ENCODE data around the gene SHQ1. TPM values are rescaled to one million over a fixed set of nuclear protein-coding genes. Genes with fewer than 3 reads are reported as not detected.
A peak's percentile ranks its signal among the peaks of the same experiment; 100 is the strongest.

SHQ1 gene
- total RNA-seq, 4 donors from 2014 or later = 8.7 to 19.9 (median 12.4) TPM

GRCh38 chr3:72829701-72830100 lies 18.5 kb downstream of the SHQ1 start:
- Histone ChIP-seq H3K9me3 (no peaks in the 10 kb centered on the region), H3K27me3 (no peaks in the 10 kb centered on the region), H3K27ac (replicated peaks in 1 of 4) (no peak overlapping the region), H3K4me1 (no peaks in the 10 kb centered on the region), H3K36me3 (peaks cover 0 to 27% (median 10%) of the 10 kb centered on the region in 4 donors), H3K4me3 (no peak overlapping the region)
- no peak for TF ChIP-seq CTCF (IDR thresholded peaks at IDR 0.05)
- no peak for TF ChIP-seq POLR2AphosphoS5 (IDR thresholded peaks at IDR 0.05)
- no peak for TF ChIP-seq POLR2A (IDR thresholded peaks at IDR 0.05; ENCODE audit: low read depth)
- TF ChIP-seq EP300 (IDR thresholded peaks at IDR 0.05) = no peak
- intact Hi-C loops (cut with DNase I) = loop anchor here (10.0 kb wide), 1 partner anchor 1105 kb away; the partner anchor contains the start of gene EIF4E3
- no peak for DNase-seq (ENCODE audit: extremely low spot score)

GRCh38 chr3:72821161-72821781 lies 27.0 kb downstream of the SHQ1 start:
- H3K27ac ChIP-seq (replicated peaks in 1 of 4) = peak overlapping the region in 1 of 4 donors; percentile 44
- H3K27me3 ChIP-seq = no peaks in the 10 kb centered on the region
- DNase-seq (ENCODE audit: extremely low spot score) = no peak
- intact Hi-C loops (cut with DNase I) = loop anchor here (2.0 to 10.0 kb wide), 2 partner anchors 944 to 1096 kb away; partner anchors contain the start of gene EIF4E3
- H3K4me1 ChIP-seq = peaks cover 23 to 37% (median 26%) of the 10 kb centered on the region in 4 donors
- TF ChIP-seq POLR2A (IDR thresholded peaks at IDR 0.05; ENCODE audit: low read depth) = no peak
- no peak for TF ChIP-seq CTCF (IDR thresholded peaks at IDR 0.05)
- TF ChIP-seq EP300 (IDR thresholded peaks at IDR 0.05) = no peak
- TF ChIP-seq POLR2AphosphoS5 (IDR thresholded peaks at IDR 0.05) = peak in 1 of 2 donors; percentile 8
- H3K4me3 ChIP-seq = no peak overlapping the region
- no peaks in the 10 kb centered on the region for H3K9me3 ChIP-seq
- 47% methylated on average over 8 of the region's 8 CpGs for WGBS
- H3K36me3 ChIP-seq = peaks cover 0 to 17% (median 7%) of the 10 kb centered on the region in 4 donors

- Histone ChIP-seq H3K27ac (replicated peaks in 1 of 4) (peak overlapping the region in 1 of 4 donors; percentile 44), H3K4me1 (peaks cover 23 to 37% (median 26%) of the 10 kb centered on the region in 4 donors), H3K9me3 (no peaks in the 10 kb centered on the region), H3K4me3 (no peak overlapping the region), H3K27me3 (no peaks in the 10 kb centered on the region), H3K36me3 (peaks cover 0 to 17% (median 7%) of the 10 kb centered on the region in 4 donors)
- intact Hi-C loops (cut with DNase I) = loop anchor here (2.0 to 10.0 kb wide), 2 partner anchors 944 to 1096 kb away; partner anchors contain the start of gene EIF4E3
- DNase-seq (ENCODE audit: extremely low spot score) = no peak
- TF ChIP-seq POLR2AphosphoS5 (IDR thresholded peaks at IDR 0.05) = no peak
- TF ChIP-seq POLR2A (IDR thresholded peaks at IDR 0.05; ENCODE audit: low read depth) = no peak
Observed at GRCh38 chr3:72820415-72820814, 27.8 kb downstream of the SHQ1 start.

GRCh38 chr3:72818905-72819304 lies 29.3 kb downstream of the SHQ1 start:
- Histone ChIP-seq H3K9me3 (no peaks in the 10 kb centered on the region), H3K27ac (replicated peaks in 1 of 4) (no peak overlapping the region), H3K4me1 (peaks cover 23 to 37% (median 26%) of the 10 kb centered on the region in 4 donors), H3K27me3 (no peaks in the 10 kb centered on the region), H3K36me3 (peaks cover 0 to 12% (median 5%) of the 10 kb centered on the region in 4 donors), H3K4me3 (no peak overlapping the region)
- 86% methylated on average over 1 of the region's 1 CpG for WGBS
- DNase-seq (ENCODE audit: extremely low spot score) = no peak
- intact Hi-C loops (cut with DNase I) = no loop called here
- no peak for TF ChIP-seq EP300 (IDR thresholded peaks at IDR 0.05)
- no peak for TF ChIP-seq POLR2AphosphoS5 (IDR thresholded peaks at IDR 0.05)
- no peak for TF ChIP-seq CTCF (IDR thresholded peaks at IDR 0.05)
- no peak for TF ChIP-seq POLR2A (IDR thresholded peaks at IDR 0.05; ENCODE audit: low read depth)

- H3K36me3 ChIP-seq = peaks cover 0 to 7% (median 3%) of the 10 kb centered on the region in 4 donors
- H3K9me3 ChIP-seq = no peaks in the 10 kb centered on the region
- no peak for DNase-seq (ENCODE audit: extremely low spot score)
- H3K27me3 ChIP-seq = no peaks in the 10 kb centered on the region
- WGBS = 93% methylated on average over 3 of the region's 3 CpGs
- TF ChIP-seq CTCF (IDR thresholded peaks at IDR 0.05) (peak; percentile 44 to 56 (median 50)), EP300 (IDR thresholded peaks at IDR 0.05) (no peak), POLR2AphosphoS5 (IDR thresholded peaks at IDR 0.05) (no peak), POLR2A (IDR thresholded peaks at IDR 0.05; ENCODE audit: low read depth) (no peak)
- H3K4me3 ChIP-seq = no peak overlapping the region
- intact Hi-C loops (cut with DNase I) = no loop called here
- H3K4me1 ChIP-seq = peaks cover 23 to 37% (median 26%) of the 10 kb centered on the region in 4 donors
- H3K27ac ChIP-seq (replicated peaks in 1 of 4) = no peak overlapping the region
Observed at GRCh38 chr3:72818092-72818773, 30.0 kb downstream of the SHQ1 start.

All from esophagus muscularis mucosa (tissue), 4 donors.